Spleen (tissue), 11 donors: Measurements from ENCODE around the gene STYX. TPM values are rescaled to one million over a fixed set of nuclear protein-coding genes. Genes with fewer than 3 reads are reported as not detected.

Source experiments
- DNase-seq: peaks from one replicate; pipeline ENCODE4 v3.0.0-alpha.2; 2020
- H3K27ac ChIP-seq, 8 donors: fragments of 200-600 bp; sonication (generic) in 7 of 8; 1 replicate in 4 of 8; 2 replicates in 4 of 8; pipeline versions ENCODE4 v1.5.0 to v1.8.0; 2016 to 2021; ENCODE audit warnings: inconsistent platforms in 4 of 8, mild to moderate bottlenecking in 4 of 8, moderate library complexity in 1 of 8
- H3K27me3 ChIP-seq, 7 donors: fragments of 200-600 bp; sonication (generic) in 6 of 7; replicated peaks in 1 of 7; 1 replicate in 4 of 7; 2 replicates in 3 of 7; pipeline versions ENCODE4 v1.5.0 to v1.8.0; 2016 to 2021; ENCODE audit warnings: inconsistent platforms in 3 of 7, mild to moderate bottlenecking in 1 of 7
- H3K36me3 ChIP-seq, 6 donors: fragments of 200-600 bp; sonication (generic) in 5 of 6; 1 replicate in 4 of 6; 2 replicates in 2 of 6; pipeline versions ENCODE4 v1.5.0 to v1.8.0; 2016 to 2021; ENCODE audit warnings: inconsistent platforms in 2 of 6
- H3K4me1 ChIP-seq, 6 donors: fragments of 200-600 bp; sonication (generic) in 5 of 6; 1 replicate in 3 of 6; 2 replicates in 3 of 6; pipeline versions ENCODE4 v1.5.0 to v1.8.0; 2016 to 2021; ENCODE audit warnings: inconsistent platforms in 3 of 6
- H3K4me3 ChIP-seq, 8 donors: fragments of 200-600 bp; sonication (generic) in 7 of 8; 1 replicate in 4 of 8; 2 replicates in 4 of 8; pipeline versions ENCODE4 v1.5.0 to v1.8.0; 2016 to 2021; ENCODE audit warnings: inconsistent platforms in 4 of 8, mild to moderate bottlenecking in 4 of 8, moderate library complexity in 2 of 8
- H3K9me3 ChIP-seq, 8 donors: fragments of 200-600 bp; sonication (generic) in 7 of 8; 1 replicate in 4 of 8; 2 replicates in 4 of 8; pipeline versions ENCODE4 v1.5.0 to v1.8.0; 2016 to 2021; ENCODE audit warnings: inconsistent platforms in 4 of 8
- CTCF ChIP-seq, 11 experiments: fragments of 200-600 bp in 7 of 11; fragments of 450-650 bp in 4 of 11; sonication (generic) in 4 of 11; IDR thresholded peaks in 8 of 11; conservative IDR thresholded peaks in 3 of 11; 1 replicate in 7 of 11; 2 replicates in 4 of 11; pipeline versions ENCODE4 v1.4.0 to v1.8.0; 2016 to 2021; ENCODE audit warnings: antibody characterized with exemption in 11 of 11, inconsistent platforms in 4 of 11, mild to moderate bottlenecking in 1 of 11
- POLR2A ChIP-seq, 3 donors: fragments of 450-650 bp; IDR thresholded peaks; one replicate each; pipeline ENCODE4 v1.5.1; 2017; ENCODE audit warnings: antibody characterized with exemption in 3 of 3, mild to moderate bottlenecking in 1 of 3
- POLR2AphosphoS5 ChIP-seq, 3 donors: sonication (generic); formaldehyde crosslinking; IDR thresholded peaks; one replicate each; pipeline ENCODE4 v1.5.1; 2017; ENCODE audit warnings: antibody characterized with exemption in 3 of 3
- WGBS, 5 donors: extraction: QIAGEN DNeasy Blood & Tissue Kit in 3 of 5; methylation state at CpG; one replicate each; pipeline versions ENCODE4 v1.1.5 to v1.1.7; 2013 to 2018; 5-methylcytosine and 5-hydroxymethylcytosine counted together
- intact Hi-C: fragments of 100-400 bp; cut with DNase I; formaldehyde crosslinking; loops from one replicate; pipeline ENCODE4 v1.15.0; 2023; ENCODE audit warnings: low total_unique reads
- polyA plus RNA-seq, 3 donors: library from polyadenylated mRNA; stranded (reverse); fragments of 200-250 nt; gene quantifications; one replicate each; pipeline ENCODE4 v1.2.1, GENCODE V29; 2013
- total RNA-seq, 7 donors: library from RNA; depleted of rRNA in 3 of 7; stranded (reverse); fragments of >200 nt in 3 of 7; fragmentation: NEBNext Ultra II Directional in 4 of 7; extraction: Animal tissue kit (Norgen Biotek cat#: 25700) in 4 of 7; gene quantifications; one replicate each; pipeline versions ENCODE4 v1.1.0 to v1.2.1, GENCODE V29; 2016 to 2021
- donor health status: healthy with polysubstance abuse.
- donor health status: DM: no; HTN: no; CAD: no; lungs with moderate emphysema.
- donor health status: DM: no; HTN: no; CAD: no.
- donor health status: Bipolar disorder and iron deficiency.
- donor health status: healthy.
- donor health status: DM: no; HTN: no; CAD: no.
- donor health status: DM: yes; HTN: yes; CAD: no.

The STYX gene
- total and polyA plus RNA-seq, 10 donors, result 6.6 to 23.1 (median 16.0) TPM

- intact Hi-C loops, result no loop called here
- DNase-seq, result no peak
- TF ChIP-seq CTCF (IDR thresholded peaks at IDR 0.05 in 8 of 11, conservative IDR thresholded peaks at IDR 0.05 in 3 of 11) (no peak), POLR2A (IDR thresholded peaks at IDR 0.05) (no peak), POLR2AphosphoS5 (IDR thresholded peaks at IDR 0.05) (no peak)
Measured at GRCh38 chr14:52738409-52738808, 8.4 kb downstream of the STYX start.

GRCh38 chr14:52740751-52741150 is 10.8 kb downstream of the STYX start:
- H3K27ac ChIP-seq, result peak overlapping the region in 7 of 8 donors; percentile 83 to 93 (median 86)
- peaks cover 0 to 20% (median 3%) of the 10 kb centered on the region in 6 donors for H3K36me3 ChIP-seq
- intact Hi-C loops, result no loop called here
- H3K4me3 ChIP-seq, result no peak overlapping the region
- H3K4me1 ChIP-seq, result peaks cover 0 to 87% (median 48%) of the 10 kb centered on the region in 6 donors
- DNase-seq, result no peak
- no peaks in the 10 kb centered on the region for H3K9me3 ChIP-seq
- H3K27me3 ChIP-seq, result no peaks in the 10 kb centered on the region
- TF ChIP-seq POLR2AphosphoS5 (IDR thresholded peaks at IDR 0.05), result no peak
- no peak for TF ChIP-seq CTCF (IDR thresholded peaks at IDR 0.05 in 8 of 11, conservative IDR thresholded peaks at IDR 0.05 in 3 of 11)
- TF ChIP-seq POLR2A (IDR thresholded peaks at IDR 0.05), result no peak
- WGBS, 5 donors, result 87 to 100% (median 98%) methylated on average over 1 of the region's 1 CpG

More at GRCh38 chr14:52738409-52738808, 8.4 kb downstream of the STYX start:
- peaks cover 0 to 95% (median 48%) of the 10 kb centered on the region in 6 donors for H3K4me1 ChIP-seq
- peaks cover 0 to 20% (median 0%) of the 10 kb centered on the region in 6 donors for H3K36me3 ChIP-seq
- no peaks in the 10 kb centered on the region for H3K9me3 ChIP-seq
- no peak overlapping the region for H3K4me3 ChIP-seq
- H3K27ac ChIP-seq, result no peak overlapping the region
- no peaks in the 10 kb centered on the region for H3K27me3 ChIP-seq

- TF ChIP-seq POLR2AphosphoS5 (IDR thresholded peaks at IDR 0.05), result no peak
- no peak for TF ChIP-seq CTCF (IDR thresholded peaks at IDR 0.05 in 8 of 11, conservative IDR thresholded peaks at IDR 0.05 in 3 of 11)
- TF ChIP-seq POLR2A (IDR thresholded peaks at IDR 0.05), result no peak
- Histone ChIP-seq H3K4me1 (peaks cover 0 to 76% (median 45%) of the 10 kb centered on the region in 6 donors), H3K36me3 (peaks cover 0 to 31% (median 11%) of the 10 kb centered on the region in 6 donors), H3K4me3 (peak overlapping the region in 3 of 8 donors; percentile 1 to 47 (median 5)), H3K9me3 (no peaks in the 10 kb centered on the region), H3K27me3 (no peaks in the 10 kb centered on the region), H3K27ac (peak overlapping the region; percentile 69 to 93 (median 86))
- no peak for DNase-seq
- intact Hi-C loops, result no loop called here
Measured at GRCh38 chr14:52741865-52742264, 11.9 kb downstream of the STYX start.

- H3K36me3 ChIP-seq, result peaks cover 0 to 84% (median 37%) of the 10 kb centered on the region in 6 donors
- no peak overlapping the region for H3K27ac ChIP-seq
- 94 to 97% (median 95%) methylated on average over 8 of the region's 8 CpGs for WGBS, 5 donors
- H3K4me3 ChIP-seq, result no peak overlapping the region
- H3K9me3 ChIP-seq, result no peaks in the 10 kb centered on the region
- H3K27me3 ChIP-seq, result no peaks in the 10 kb centered on the region
- intact Hi-C loops, result no loop called here
- TF ChIP-seq CTCF (IDR thresholded peaks at IDR 0.05 in 8 of 11, conservative IDR thresholded peaks at IDR 0.05 in 3 of 11) (no peak), POLR2AphosphoS5 (IDR thresholded peaks at IDR 0.05) (no peak), POLR2A (IDR thresholded peaks at IDR 0.05) (no peak)
- peaks cover 0 to 11% (median 3%) of the 10 kb centered on the region in 6 donors for H3K4me1 ChIP-seq
- no peak for DNase-seq
Measured at GRCh38 chr14:52748647-52749292, 18.8 kb downstream of the STYX start.
